GM19372 (cell line): ENCODE results near the gene TMEM207.
"Not testable (repeated sequence)": the region's sequence is repeated elsewhere in the genome, so short reads cannot be mapped to it uniquely, and the experiment has no call there.

Experiments used
- ATAC-seq: cut with Tn5 transposase; IDR thresholded peaks from one replicate; pipeline ENCODE4 v1.9.1; 2021; ENCODE audit warnings: mild to moderate bottlenecking, low read depth, moderate library complexity; ENCODE audit not compliant: unreplicated experiment

TMEM207 gene

DNA sequence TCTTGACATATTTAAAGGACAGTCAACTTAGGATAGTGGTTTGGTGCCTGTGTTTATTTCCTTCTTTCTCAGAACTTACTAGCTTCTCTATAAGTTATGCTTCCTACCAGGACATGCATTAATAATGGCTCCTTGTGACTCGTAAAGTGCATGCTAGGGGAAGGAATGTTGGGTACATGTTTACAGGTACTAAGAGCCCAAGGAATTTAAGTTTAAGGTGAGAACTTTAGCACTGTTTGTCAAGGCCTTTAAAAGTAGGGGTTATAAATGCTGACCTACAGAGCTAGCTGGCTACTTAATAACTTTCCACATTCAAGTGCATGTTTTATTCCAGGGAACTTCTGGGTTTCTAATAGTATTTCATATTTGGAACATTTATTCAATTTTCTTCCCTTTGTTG is at the start of gene TMEM207:
TMEM207 (minus strand) TSS at position 101 of the 400 bp plus-strand sequence; CDS start at position 9, 92 bp downstream.
- no peak for ATAC-seq

DNA sequence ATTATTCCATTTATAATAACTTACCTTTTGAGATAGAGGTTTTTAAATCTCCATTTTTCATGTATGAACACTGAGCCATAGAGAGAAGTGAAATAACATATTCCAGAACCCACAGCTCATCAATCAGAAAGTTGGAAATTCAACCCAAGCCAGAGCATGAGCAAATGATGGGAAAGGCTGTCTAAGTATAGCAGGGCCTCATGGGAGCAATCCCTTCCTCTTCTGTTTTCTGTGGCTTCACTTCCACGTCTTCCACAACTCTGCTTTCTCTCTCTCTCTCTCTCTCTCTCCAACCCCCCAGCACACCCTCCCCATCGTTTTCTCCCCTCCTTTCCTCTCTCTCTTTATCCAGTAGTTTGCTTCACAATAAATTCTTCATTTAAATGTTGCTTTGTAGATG is 49.4 kb upstream of the TMEM207 start:
- no peak for ATAC-seq

DNA sequence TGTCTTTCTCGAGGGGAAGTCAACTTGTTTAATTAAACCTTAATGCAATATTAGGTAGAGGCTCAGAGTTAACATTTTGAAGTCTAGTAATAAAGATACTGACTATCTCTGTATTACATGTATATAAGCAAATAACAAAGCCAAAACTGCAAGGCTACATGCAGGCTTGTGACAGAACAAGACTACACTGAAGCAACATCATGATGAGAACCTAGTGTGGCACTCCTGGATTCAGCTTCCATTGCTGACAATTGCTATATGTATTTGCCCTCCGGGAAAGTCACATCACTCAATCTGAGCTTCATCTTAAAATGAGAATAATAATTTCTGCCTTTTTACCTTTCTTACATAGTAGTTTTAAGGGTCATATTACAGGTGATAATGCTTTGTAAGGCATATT is 48.6 kb upstream of the TMEM207 start:
- no peak for ATAC-seq

DNA sequence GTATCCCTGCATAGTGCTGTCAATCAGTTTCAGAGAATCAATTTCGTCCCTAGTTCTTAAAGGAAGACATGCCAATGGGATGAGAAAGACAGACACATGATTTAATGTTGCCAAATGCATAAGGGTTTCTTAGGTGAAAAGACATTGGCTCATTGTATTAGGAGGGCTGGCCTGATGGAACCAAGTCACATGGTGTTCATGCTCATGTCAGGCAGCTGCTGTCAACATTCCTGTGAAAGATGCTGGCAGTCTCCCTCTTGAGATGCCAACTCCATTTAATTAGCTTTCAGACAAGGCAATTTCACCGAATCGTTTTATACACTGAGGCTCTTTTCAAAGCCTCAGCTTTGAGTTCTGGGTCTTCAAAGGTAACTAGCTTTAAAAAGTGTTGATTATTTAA is 48.1 kb upstream of the TMEM207 start:
- no peak for ATAC-seq

DNA sequence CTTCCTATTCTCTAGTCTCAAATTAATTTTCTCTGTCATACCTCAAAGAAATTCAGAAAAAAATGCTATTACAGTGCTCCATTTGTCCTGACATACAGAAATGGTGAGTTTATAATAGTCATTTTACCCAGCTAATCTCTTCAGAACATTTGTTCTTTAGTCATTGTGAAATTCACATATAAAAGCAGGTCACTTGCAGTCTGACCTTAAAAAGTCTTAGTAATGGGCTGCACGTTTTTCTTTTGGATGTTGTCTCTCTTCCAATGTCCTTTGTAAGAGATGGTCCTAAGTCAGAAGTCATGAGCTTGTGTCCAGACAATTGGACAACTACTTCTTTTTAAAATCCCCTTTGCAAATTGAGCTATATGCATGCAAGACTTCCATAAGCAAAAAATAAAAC is 47.2 kb upstream of the TMEM207 start:
- ATAC-seq, result no peak

DNA sequence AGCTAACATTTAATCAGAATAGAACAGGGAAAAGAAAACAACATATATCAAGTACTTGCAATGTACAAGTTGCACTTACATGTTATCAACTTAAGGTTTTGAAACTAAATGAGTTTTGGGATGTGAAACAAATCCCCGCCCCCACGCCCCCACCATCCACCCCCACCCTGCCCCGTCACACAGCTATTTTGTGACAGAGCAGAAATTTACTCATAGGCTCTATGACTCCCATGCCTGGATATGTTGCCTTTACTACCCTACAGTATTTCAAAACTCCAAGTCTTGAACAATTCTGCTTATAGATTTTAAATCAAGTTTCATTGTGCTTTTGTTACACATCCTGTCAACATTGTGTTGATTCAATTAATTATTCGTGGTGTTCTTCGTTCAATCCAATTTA is 46.1 kb upstream of the TMEM207 start:
- no peak for ATAC-seq

DNA sequence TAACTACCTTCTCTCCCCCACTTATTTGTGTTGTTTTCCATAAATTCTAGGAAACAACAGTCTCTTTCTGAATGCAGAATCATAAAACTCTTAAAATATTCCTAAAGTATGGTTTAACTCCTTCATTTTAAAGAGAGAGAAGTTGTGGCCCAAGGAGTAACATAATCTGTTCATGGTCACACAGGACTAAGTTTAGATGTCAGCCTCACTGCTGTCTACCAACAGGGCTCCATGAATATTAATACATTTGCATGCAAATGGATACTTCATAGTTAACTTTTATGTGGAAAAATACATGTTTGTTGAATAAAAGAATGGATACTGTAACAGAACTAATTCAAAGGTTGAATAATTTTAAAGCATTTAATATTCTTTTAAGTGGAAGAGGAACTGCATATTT is 45.7 kb upstream of the TMEM207 start:
- no peak for ATAC-seq

DNA sequence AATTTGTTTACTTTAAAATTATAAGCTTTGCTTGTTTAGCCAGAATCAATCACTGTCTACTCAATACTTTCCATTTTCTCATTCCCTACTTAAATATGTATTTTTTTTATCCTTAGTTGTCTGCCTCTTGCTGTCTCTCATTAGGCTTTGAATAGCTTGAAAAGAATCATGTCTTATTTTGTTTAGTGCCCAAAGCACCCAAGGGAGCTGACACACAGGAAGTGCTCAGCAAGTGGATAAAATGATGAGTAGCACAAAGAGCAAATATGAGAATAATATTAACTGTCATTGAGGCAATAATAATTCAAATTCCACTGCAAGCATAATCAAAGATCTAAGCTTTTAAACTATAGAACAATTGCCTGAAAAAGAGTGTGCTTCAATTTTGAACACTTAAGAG is 45.2 kb upstream of the TMEM207 start:
- ATAC-seq, result no peak

DNA sequence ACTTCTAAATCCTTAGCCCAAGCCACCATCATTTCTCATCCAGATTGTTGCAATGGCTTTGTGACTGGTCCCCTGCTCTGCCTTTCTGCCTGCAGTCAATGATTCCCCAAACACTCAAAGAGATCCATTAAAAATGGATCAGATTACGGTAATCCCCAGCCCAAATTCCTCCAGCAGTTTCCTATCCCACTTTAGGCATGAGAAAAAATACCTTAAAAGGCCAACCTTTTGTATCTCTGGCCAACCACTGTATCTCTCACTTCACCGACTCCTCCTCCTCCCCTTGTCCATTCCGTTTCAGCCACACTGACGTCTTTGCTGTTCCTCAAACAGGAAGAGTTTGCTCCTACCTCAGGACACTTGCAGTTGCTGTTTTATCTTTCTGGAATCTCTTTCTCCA is 43.3 kb upstream of the TMEM207 start:
- no peak for ATAC-seq

DNA sequence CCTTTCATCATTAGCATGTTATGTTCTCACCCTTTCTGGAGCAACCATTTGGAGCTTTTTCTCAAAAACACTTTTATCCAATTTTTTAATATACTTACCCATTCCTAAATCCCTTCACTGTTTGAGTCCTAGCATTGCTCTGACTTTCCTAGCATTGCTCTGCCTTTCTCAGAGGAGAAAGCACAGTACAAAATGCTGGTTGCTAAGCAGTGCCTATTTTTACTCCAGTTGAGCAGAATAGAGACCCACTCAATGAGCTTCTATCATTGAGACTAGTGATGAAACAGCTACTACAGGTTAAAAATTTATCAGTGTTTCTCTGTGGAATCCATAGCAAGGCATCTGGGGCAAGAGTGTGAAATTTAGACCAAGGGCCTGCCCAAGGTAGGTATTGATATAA is 42.4 kb upstream of the TMEM207 start:
- no peak for ATAC-seq

DNA sequence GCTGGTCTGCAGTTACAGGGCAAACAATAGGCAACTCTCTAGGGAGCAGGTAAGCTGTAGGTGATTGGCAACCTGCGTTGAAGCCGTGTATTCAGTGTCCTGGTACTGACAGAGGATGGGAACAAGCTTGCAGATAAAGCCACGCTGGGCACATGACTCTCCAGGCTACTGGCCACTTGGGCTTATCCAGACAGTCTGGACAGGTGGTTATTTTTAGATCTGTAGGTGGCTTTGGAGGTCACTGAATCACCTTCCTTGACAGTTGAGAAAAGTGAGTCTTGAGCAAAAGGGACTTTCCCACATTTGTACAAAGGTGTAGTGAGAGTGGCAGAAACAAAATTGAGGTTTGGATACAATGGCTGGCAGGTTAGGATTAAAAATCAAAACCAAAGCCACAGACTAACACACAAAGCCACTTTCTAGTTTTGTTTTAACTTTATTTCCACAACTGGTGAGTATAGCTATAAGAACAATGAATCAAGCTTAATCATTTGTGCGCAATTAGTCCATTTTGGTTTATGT is 41.9 kb upstream of the TMEM207 start:
- ATAC-seq, result no peak

DNA sequence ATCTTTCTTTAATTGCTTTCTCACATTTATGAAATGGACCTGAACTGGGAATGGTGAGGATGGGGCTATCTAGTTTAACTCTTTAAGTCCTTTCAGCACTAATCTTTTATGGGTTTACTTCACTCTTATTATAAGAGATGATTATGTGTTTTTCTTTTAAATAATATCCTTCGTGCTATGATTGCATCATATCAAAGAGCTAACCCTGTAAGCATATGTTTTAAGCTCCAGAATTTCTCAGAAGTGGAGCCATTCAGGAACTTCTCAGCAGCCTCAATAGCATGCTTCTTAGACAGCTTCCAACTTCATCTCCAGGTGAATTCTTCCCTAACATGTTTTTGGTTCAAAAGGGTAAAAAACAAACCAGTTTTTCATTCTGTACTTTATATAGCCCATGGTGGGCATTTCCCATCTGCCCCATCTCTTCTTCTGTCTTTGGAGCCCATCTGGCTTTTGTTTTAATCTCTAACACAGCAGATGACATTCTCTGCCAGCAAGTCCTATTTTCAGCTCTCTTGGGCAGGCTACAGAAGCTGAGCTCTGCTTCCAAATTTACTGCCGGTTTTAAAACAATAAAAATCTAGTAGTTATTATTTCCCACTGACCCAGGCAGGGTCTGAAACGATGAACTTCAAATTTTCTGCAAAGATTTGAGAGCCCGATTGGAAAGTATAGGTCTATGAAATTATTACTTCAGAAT is 37.4 kb upstream of the TMEM207 start:
- ATAC-seq, result no peak

DNA sequence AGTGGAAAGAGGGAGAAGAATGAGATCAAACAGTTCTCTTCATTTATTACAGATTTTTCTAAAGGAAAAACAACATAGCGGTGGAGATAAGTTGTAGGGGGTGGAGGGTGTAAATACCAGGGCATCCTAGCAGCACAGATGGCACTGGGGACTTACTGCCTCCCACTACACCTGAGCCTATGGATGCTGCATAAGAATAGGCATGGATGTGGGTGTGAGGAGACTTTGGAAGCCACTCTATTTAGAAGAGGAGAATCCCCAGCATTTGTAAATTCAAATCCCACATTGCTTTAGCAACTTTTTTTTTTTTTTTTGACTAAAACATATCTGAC is 36.8 kb upstream of the TMEM207 start:
- ATAC-seq, result no peak

DNA sequence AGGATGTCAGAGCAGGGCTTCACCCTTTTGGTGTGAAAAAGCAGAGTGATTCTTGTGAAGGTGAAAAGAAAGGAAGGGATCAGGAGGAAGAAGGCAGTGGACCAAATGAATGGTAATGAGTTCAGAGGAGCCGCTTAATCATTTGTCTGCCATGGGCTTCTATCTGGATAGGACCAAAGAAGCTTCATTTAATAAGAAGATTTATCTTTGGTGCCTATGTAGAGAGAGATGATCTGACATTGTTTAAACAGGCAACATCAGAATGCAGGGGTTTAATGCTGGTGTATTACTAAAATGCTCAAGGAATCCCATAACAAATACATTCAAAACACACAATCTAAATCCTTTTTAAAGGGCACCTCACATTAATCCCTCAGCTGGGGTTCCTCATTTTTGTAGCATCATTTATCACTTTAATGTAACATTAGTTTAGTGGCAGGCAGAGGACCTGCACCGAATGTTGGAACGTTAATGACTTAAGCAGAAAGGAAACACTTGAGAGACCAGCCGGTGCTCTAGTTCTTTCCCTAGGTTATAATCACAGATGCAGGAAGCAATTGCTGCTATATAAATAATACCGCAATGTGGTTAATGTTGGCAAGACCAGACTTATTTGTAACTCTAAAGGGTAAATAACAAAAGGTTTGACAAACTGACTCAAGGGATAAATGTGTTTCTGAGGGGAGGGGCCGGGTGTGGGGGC is 36.3 kb upstream of the TMEM207 start:
- no peak for ATAC-seq

DNA sequence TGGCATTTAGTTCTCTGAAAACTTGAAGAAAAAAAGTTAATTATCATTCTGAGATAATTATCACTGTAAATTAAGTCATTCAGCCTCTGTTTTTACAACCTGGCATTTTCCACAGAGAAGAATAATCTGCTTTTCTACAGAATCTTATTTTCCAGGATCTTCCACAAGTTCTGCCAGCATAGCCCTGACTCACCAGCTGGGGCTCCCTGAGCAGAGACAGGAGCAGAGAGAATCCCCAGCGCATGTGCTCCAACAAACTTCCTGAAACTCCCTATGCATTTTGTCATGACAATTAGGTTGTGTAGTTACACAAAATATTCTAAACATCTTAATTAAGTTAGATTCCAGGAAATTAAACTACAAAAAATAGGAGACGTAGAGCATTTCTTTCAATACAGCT is 32.1 kb upstream of the TMEM207 start:
- ATAC-seq, result no peak

DNA sequence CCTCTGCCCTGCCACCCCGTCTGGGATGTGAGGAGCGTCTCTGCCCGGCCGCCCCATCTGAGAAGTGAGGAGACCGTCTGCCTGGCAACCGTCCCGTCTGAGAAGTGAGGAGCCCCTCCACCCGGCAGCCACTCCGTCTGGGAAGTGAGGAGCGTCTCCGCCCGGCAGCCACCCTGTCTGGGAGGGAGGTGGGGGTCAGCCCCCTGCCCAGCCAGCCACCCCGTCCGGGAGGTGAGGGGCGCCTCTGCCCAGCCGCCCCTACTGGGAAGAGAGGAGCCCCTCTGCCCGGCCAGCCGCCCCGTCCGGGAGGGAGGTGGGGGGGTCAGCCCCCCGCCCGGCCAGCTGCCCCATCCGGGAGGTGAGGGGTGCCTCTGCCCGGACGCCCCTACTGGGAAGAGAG is 23.6 kb upstream of the TMEM207 start:
- not testable (repeated sequence) for ATAC-seq

DNA sequence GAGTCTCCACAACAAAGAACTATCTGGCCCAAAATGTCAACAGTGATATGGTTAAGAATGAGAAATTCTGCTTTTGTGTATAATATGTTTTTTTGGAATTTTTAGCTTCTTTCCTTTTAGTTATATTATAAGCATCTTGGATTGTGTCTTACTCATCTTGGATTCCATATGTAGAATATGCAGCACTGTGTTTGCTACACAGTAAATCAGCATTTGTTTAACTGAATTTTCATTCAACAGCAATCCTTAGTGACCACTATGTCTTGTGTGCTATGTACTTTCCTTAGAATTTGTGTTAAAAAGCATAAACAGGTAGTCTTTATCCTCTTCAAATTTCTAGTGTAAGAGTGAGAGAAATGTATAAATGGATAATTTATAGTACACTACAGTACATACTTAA is 18.2 kb upstream of the TMEM207 start:
- ATAC-seq, result no peak

DNA sequence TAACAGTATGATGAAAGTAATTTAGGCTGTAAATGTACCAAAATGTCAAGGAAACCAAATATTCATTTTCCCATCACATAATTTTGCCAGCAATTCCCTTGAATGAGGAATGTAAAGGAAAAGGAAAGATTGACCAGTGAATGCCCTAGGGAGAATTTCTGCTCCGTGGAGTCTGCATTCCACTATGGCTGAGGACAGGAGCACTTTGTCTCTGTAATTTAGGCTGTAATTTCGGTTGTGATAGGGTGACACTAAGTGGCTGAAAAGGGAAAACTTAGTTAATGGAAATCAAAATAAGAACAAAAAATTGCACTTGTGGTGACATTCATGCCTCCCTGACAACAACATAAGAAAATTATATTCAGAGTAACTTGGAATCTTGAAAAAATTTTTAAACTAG is 8.3 kb upstream of the TMEM207 start:
- no peak for ATAC-seq

DNA sequence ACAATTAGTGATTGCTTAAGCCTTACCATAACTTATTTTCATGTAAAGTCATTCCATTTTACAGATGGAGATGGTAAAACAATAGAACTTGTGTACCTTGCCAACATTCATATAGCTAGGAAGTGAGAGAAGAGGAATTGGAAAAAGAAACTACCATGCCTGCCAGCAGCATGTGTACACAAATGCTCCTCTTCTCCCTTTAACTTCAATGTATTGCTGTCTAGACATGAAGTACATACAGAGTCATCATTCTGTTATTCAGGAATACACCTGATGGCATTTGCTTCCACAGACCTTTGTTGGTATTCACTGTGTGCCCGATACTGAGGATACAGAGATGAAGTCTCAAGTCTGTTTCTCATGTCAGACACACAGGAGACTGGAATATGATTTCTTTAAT is 7.1 kb upstream of the TMEM207 start:
- ATAC-seq, result no peak

DNA sequence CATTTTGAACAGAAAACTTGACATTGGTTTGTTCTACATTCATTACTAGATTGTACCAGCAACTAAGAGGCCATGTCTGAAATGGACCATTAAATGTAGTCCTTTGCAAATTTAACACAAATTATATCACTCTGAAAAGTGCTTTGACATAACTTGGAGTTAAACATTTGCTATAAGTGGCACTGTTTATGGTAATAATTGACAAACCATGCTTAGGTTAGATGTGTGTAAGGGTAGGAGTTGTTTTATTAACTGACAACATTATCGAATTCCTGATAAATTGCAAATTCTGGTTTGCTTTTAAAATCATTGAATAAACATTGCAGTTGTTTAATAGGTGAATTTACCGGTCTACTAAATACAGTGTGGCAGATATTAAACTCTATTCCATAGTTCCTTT is 6.1 kb upstream of the TMEM207 start:
- no peak for ATAC-seq

DNA sequence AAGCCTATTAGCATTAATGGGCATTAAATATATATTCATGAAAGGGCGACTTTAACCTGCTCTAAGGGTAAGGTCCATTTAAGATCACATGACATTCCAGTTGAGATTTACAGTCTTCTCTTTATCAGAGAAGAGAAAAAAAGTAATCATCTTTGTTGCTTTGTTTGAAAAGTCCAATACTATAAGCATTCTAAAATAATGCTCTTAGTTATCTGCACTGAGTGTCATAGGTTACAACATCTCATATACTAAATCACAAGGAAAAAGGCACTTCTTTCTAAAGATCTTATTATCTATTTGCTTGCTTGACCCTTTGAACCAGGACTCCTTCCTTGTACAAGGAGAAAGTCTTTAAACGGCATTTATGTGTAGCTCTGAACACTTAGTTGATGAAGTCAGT is 1.4 kb downstream of the TMEM207 start:
- no peak for ATAC-seq

DNA sequence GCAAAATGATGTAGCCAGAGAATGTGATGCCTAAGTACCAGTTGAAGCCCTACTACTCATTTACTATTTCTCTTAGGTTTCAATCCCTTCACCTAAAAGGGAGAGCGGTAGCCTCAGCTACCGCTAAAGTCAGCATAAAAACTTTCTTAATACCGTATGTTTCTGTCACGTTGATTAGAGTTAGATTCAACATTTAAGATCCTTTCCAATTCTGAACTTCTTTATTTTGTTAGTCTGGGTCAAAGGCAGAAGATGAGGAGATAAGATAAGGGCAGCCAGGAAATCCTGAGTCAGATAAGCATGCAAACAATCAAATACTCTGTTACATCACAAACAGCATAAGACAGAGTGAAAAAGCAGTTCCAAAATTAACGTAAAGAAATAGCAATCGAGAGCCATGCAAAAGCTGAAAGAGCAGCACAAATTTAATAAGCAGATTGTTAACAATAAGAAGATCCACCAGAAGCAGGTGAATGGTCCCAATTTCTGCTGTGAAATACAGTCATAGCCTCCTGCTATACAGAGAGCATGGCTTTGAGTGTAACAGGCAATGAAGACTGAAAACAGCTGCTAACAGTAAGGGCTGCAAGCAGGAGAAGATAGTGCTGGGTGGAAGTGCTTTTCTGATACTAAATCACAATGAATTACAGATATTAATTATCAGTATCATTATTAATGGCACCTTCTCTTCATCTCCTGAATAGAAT is 3.0 kb downstream of the TMEM207 start:
- ATAC-seq, result no peak
